K562 (cell line): ENCODE results near the gene SCARF1. TPM values are rescaled to one million over a fixed set of nuclear protein-coding genes. Genes with fewer than 3 reads are reported as not detected.

ENCODE experiments used
- ARID1B ChIP-seq: fragments of 450-650 bp; IDR thresholded peaks from 2 replicates; pipeline ENCODE4 v1.6.1; 2016; ENCODE audit warnings: antibody characterized with exemption, mild to moderate bottlenecking, inconsistent platforms
- C11orf30 ChIP-seq: fragments of 450-650 bp; IDR thresholded peaks from 2 replicates; pipeline ENCODE4 v1.6.1; 2016; ENCODE audit warnings: low read depth, mild to moderate bottlenecking
- CBFA2T2 ChIP-seq: fragments of 450-650 bp; conservative IDR thresholded peaks from 2 replicates; pipeline ENCODE4 v1.6.1; 2017; ENCODE audit warnings: mild to moderate bottlenecking
- CREM ChIP-seq: IDR thresholded peaks from 2 replicates; pipeline ENCODE4 v1.6.1; 2014; ENCODE audit warnings: antibody characterized with exemption, low read depth
- GATA2 ChIP-seq: sonication (generic); formaldehyde crosslinking; IDR thresholded peaks from 2 replicates; pipeline ENCODE4 v1.4.0; 2020; ENCODE audit warnings: mild to moderate bottlenecking, missing genetic modification reagents
- NCOR1 ChIP-seq: fragments of 450-650 bp; IDR thresholded peaks from 2 replicates; pipeline ENCODE4 v1.6.1; 2016; ENCODE audit warnings: mild to moderate bottlenecking, moderate library complexity
- NFIC ChIP-seq: fragments of 450-650 bp; IDR thresholded peaks from 2 replicates; pipeline ENCODE4 v1.6.1; 2017; ENCODE audit warnings: mild to moderate bottlenecking, inconsistent platforms
- RCOR1 ChIP-seq, 2 experiments: IDR thresholded peaks; 2 replicates each; pipeline ENCODE4 v1.6.1; 2012; ENCODE audit warnings: low read depth in 2 of 2, low read length in 2 of 2, borderline replicate concordance in 1 of 2, improper control_type of control experiment in 1 of 2
- SNRNP70 ChIP-seq: fragments of 200-400 bp; formaldehyde crosslinking; optimal IDR thresholded peaks from 2 replicates; pipeline ENCODE3; 2017; ENCODE audit warnings: low read depth, low read length
- TCF3 ChIP-seq: sonication (generic); formaldehyde crosslinking; IDR thresholded peaks from 2 replicates; pipeline ENCODE4 v1.4.0; 2020; ENCODE audit warnings: mild to moderate bottlenecking, missing genetic modification reagents
- TEAD4 ChIP-seq, 2 experiments: sonication (generic) in 1 of 2; formaldehyde crosslinking in 1 of 2; IDR thresholded peaks; 2 replicates each; pipeline versions ENCODE4 v1.6.1 to v1.8.0; 2012 to 2022; ENCODE audit warnings: borderline replicate concordance in 1 of 2, inconsistent platforms in 1 of 2, low read length in 1 of 2, mild to moderate bottlenecking in 1 of 2, missing genetic modification reagents in 1 of 2
- TFAM ChIP-seq: fragments of 250-450 bp; sonication (Bioruptor Pico); conservative IDR thresholded peaks from 2 replicates; pipeline ENCODE4 v1.5.0; 2021; ENCODE audit warnings: mild to moderate bottlenecking, moderate library complexity
- TOE1 ChIP-seq, 2 experiments: fragments of 450-650 bp in 1 of 2; sonication (generic) in 1 of 2; formaldehyde crosslinking in 1 of 2; IDR thresholded peaks; 2 replicates each; pipeline versions ENCODE4 v1.7.1 to v1.8.0; 2016 to 2022; ENCODE audit warnings: borderline replicate concordance in 2 of 2, mild to moderate bottlenecking in 2 of 2, antibody characterized with exemption in 1 of 2, inconsistent platforms in 1 of 2, low read depth in 1 of 2, missing genetic modification reagents in 1 of 2, moderate library complexity in 1 of 2
- XRCC5 ChIP-seq: fragments of 200-400 bp; formaldehyde crosslinking; IDR thresholded peaks from 2 replicates; pipeline ENCODE4 v1.6.1; 2017; ENCODE audit warnings: low read depth, mild to moderate bottlenecking, low read length
- ZNF316 ChIP-seq: fragments of 450-650 bp; IDR thresholded peaks from 2 replicates; pipeline ENCODE4 v1.6.1; 2016
- polyA plus RNA-seq, 8 experiments: library from polyadenylated mRNA; depleted of rRNA in 4 of 8; stranded (reverse) in 5 of 8; unstranded in 3 of 8; fragments of >200 nt; fragmentation: Nextera tagmentation in 2 of 8; fragmentation: Illumina TruSeq in 1 of 8; extraction: Ambion mirVana in 2 of 8; extraction: Trizol in 1 of 8; gene quantifications; 2 replicates each; pipeline versions ENCODE4 v1.2.1 to v1.2.3, GENCODE V29; 2011 to 2014; ENCODE audit warnings: inconsistent platforms in 1 of 8, missing spikeins in 1 of 8
- total RNA-seq, 7 experiments: library from RNA; depleted of rRNA in 6 of 7; stranded (reverse); fragments of >200 nt in 6 of 7; fragmentation: Illumina TruSeq in 2 of 7; extraction: Trizol in 2 of 7; gene quantifications; 2 replicates each; pipeline versions ENCODE4 v1.2.1 to v1.2.3, GENCODE V29; 2011 to 2021; ENCODE audit warnings: low replicate concordance in 1 of 7
- TF ChIP-seq, protein P1 (sequence below): sonication (generic); formaldehyde crosslinking; IDR thresholded peaks from 2 replicates; pipeline ENCODE4 v1.8.0; 2022; ENCODE audit warnings: mild to moderate bottlenecking, missing genetic modification reagents
- TF ChIP-seq, protein P2 (sequence below), 2 experiments: IDR thresholded peaks; 2 replicates each; pipeline ENCODE4 v1.6.1; 2011; ENCODE audit warnings: borderline replicate concordance in 1 of 2, control low read depth in 1 of 2, low read depth in 1 of 2, low read length in 1 of 2, mild to moderate bottlenecking in 1 of 2, mixed read lengths in 1 of 2, moderate library complexity in 1 of 2; ENCODE audit not compliant: insufficient read depth in 1 of 2, insufficient read length in 1 of 2, poor library complexity in 1 of 2, severe bottlenecking in 1 of 2; ENCODE audit errors: extremely low read depth in 1 of 2
- TF ChIP-seq, protein P3 (sequence below): fragments of 150-350 bp; conservative IDR thresholded peaks from 2 replicates; pipeline ENCODE4 v1.6.1; 2014; ENCODE audit warnings: low read length

SCARF1 gene
- total and polyA plus RNA-seq, 9 of the 15 experiments (the other 6 are each of a cell fraction or from before 2014, with no cell fraction given): 0.04 to 2.1 (median 0.63) TPM

DNA sequence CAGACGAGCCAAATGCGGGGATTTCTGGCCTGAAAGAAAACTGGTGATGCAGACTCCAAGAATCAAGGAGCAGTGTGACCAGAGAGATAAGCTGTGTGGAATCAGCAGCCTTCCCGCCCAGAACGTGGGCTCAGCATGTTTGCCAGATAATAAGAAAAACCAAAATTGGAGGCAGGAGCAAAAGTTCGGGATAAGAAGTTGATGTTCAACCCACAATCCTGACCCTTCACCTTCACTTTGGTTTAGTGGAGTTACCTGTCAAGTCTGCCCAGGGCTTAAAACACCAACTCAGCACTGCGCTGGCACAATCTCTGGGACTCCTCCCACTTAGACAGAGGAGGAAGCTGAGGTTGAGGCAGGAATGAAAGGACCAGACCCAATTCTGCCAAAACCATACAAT lies 20.0 kb downstream of the SCARF1 start (continued):
- TF ChIP-seq, protein P1, sequence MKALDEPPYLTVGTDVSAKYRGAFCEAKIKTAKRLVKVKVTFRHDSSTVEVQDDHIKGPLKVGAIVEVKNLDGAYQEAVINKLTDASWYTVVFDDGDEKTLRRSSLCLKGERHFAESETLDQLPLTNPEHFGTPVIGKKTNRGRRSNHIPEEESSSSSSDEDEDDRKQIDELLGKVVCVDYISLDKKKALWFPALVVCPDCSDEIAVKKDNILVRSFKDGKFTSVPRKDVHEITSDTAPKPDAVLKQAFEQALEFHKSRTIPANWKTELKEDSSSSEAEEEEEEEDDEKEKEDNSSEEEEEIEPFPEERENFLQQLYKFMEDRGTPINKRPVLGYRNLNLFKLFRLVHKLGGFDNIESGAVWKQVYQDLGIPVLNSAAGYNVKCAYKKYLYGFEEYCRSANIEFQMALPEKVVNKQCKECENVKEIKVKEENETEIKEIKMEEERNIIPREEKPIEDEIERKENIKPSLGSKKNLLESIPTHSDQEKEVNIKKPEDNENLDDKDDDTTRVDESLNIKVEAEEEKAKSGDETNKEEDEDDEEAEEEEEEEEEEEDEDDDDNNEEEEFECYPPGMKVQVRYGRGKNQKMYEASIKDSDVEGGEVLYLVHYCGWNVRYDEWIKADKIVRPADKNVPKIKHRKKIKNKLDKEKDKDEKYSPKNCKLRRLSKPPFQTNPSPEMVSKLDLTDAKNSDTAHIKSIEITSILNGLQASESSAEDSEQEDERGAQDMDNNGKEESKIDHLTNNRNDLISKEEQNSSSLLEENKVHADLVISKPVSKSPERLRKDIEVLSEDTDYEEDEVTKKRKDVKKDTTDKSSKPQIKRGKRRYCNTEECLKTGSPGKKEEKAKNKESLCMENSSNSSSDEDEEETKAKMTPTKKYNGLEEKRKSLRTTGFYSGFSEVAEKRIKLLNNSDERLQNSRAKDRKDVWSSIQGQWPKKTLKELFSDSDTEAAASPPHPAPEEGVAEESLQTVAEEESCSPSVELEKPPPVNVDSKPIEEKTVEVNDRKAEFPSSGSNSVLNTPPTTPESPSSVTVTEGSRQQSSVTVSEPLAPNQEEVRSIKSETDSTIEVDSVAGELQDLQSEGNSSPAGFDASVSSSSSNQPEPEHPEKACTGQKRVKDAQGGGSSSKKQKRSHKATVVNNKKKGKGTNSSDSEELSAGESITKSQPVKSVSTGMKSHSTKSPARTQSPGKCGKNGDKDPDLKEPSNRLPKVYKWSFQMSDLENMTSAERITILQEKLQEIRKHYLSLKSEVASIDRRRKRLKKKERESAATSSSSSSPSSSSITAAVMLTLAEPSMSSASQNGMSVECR: no peak
- peak in 1 of 2 experiments; percentile 65; a peak in 1 of 4 replicates for TF ChIP-seq RCOR1 (IDR thresholded peaks at IDR 0.05; ENCODE audit: borderline replicate concordance in 1 of 2, low read depth in 2 of 2, low read length in 2 of 2)
- TF ChIP-seq, protein P2, sequence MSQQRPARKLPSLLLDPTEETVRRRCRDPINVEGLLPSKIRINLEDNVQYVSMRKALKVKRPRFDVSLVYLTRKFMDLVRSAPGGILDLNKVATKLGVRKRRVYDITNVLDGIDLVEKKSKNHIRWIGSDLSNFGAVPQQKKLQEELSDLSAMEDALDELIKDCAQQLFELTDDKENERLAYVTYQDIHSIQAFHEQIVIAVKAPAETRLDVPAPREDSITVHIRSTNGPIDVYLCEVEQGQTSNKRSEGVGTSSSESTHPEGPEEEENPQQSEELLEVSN (IDR thresholded peaks at IDR 0.05; ENCODE audit: borderline replicate concordance in 1 of 2, extremely low read depth in 1 of 2, insufficient read depth in 1 of 2, insufficient read length in 1 of 2, low read depth in 1 of 2, low read length in 1 of 2, poor library complexity in 1 of 2, severe bottlenecking in 1 of 2): peak; percentile 71 to 89
- TF ChIP-seq, protein P3, sequence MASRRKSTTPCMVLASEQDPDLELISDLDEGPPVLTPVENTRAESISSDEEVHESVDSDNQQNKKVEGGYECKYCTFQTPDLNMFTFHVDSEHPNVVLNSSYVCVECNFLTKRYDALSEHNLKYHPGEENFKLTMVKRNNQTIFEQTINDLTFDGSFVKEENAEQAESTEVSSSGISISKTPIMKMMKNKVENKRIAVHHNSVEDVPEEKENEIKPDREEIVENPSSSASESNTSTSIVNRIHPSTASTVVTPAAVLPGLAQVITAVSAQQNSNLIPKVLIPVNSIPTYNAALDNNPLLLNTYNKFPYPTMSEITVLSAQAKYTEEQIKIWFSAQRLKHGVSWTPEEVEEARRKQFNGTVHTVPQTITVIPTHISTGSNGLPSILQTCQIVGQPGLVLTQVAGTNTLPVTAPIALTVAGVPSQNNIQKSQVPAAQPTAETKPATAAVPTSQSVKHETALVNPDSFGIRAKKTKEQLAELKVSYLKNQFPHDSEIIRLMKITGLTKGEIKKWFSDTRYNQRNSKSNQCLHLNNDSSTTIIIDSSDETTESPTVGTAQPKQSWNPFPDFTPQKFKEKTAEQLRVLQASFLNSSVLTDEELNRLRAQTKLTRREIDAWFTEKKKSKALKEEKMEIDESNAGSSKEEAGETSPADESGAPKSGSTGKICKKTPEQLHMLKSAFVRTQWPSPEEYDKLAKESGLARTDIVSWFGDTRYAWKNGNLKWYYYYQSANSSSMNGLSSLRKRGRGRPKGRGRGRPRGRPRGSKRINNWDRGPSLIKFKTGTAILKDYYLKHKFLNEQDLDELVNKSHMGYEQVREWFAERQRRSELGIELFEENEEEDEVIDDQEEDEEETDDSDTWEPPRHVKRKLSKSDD: no peak
- no peak for TF ChIP-seq SNRNP70
- peak; percentile 9; the same call in 1 of the 2 replicates for TF ChIP-seq C11orf30
- 0 out of 2 replicates have a peak, but pooled peaks have one; percentile 14 for TF ChIP-seq GATA2 (CRISPR knock-in tag)
- 0 out of 2 replicates have a peak, but pooled peaks have one; percentile 10 for TF ChIP-seq CREM
- TF ChIP-seq XRCC5: no peak
- peak; percentile 68 for TF ChIP-seq TEAD4 (IDR thresholded peaks at IDR 0.05; ENCODE audit: low read length)
- TF ChIP-seq TEAD4 (CRISPR knock-in tag; IDR thresholded peaks at IDR 0.05; ENCODE audit: borderline replicate concordance): no peak
- peak; percentile 17; the same call in 1 of the 2 replicates for TF ChIP-seq NFIC
- peak; percentile 39; the same call in 1 of the 2 replicates for TF ChIP-seq NCOR1
- peak; percentile 51 for TF ChIP-seq ARID1B
- peak; percentile 54 for TF ChIP-seq CBFA2T2
- TF ChIP-seq ZNF316: peak; percentile 17; the same call in 1 of the 2 replicates
- peak; percentile 75 for TF ChIP-seq TCF3 (CRISPR knock-in tag)
- TF ChIP-seq TOE1 (IDR thresholded peaks at IDR 0.05; ENCODE audit: borderline replicate concordance): no peak
- no peak for TF ChIP-seq TOE1 (CRISPR knock-in tag; IDR thresholded peaks at IDR 0.05; ENCODE audit: borderline replicate concordance, low read depth)
- no peak for TF ChIP-seq TFAM (CRISPR knock-in tag)
- TF ChIP-seq, all 486 proteins: peak for 21
